Measurements from ENCODE around the gene KCTD8.

DNA sequence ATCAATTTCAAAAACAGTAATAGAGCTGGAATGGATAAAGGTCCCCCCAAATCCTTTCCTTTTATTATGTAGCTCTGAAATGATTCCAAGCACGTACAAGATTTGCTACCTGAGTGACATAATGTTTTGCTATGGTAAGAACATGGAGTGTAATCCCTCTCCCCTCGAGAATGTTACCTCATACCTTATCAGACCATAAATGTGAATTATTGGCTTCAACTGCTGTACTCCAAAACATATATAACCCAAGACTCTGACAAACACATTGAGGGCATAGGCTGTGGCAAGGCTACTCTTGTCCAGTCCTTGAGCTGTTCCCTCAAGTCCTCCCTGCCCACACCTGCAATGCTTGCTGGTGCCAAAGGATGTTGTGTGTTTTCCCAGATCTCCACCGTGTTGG is 286.9 kb downstream of the KCTD8 start:
- no peak for TF ChIP-seq POLR2AphosphoS5 (IDR thresholded peaks at IDR 0.05; ENCODE audit: low read depth, low read length)
- TF ChIP-seq, protein P1, sequence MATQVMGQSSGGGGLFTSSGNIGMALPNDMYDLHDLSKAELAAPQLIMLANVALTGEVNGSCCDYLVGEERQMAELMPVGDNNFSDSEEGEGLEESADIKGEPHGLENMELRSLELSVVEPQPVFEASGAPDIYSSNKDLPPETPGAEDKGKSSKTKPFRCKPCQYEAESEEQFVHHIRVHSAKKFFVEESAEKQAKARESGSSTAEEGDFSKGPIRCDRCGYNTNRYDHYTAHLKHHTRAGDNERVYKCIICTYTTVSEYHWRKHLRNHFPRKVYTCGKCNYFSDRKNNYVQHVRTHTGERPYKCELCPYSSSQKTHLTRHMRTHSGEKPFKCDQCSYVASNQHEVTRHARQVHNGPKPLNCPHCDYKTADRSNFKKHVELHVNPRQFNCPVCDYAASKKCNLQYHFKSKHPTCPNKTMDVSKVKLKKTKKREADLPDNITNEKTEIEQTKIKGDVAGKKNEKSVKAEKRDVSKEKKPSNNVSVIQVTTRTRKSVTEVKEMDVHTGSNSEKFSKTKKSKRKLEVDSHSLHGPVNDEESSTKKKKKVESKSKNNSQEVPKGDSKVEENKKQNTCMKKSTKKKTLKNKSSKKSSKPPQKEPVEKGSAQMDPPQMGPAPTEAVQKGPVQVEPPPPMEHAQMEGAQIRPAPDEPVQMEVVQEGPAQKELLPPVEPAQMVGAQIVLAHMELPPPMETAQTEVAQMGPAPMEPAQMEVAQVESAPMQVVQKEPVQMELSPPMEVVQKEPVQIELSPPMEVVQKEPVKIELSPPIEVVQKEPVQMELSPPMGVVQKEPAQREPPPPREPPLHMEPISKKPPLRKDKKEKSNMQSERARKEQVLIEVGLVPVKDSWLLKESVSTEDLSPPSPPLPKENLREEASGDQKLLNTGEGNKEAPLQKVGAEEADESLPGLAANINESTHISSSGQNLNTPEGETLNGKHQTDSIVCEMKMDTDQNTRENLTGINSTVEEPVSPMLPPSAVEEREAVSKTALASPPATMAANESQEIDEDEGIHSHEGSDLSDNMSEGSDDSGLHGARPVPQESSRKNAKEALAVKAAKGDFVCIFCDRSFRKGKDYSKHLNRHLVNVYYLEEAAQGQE (IDR thresholded peaks at IDR 0.05; ENCODE audit: insufficient read depth in 1 of 2, low read depth in 2 of 2, low read length in 2 of 2) = no peak
